AG10803 (cell line): ENCODE measurements around the gene PRPSAP2.
A peak's percentile ranks its signal among the peaks of the same experiment; 100 is the strongest.

Source experiments
- DNase-seq: peaks from one replicate; pipeline ENCODE4 v3.0.0; 2010; ENCODE audit warnings: low read depth
- H3K4me3 ChIP-seq: 2 replicates; pipeline ENCODE4 v1.5.1; 2011; ENCODE audit warnings: mild to moderate bottlenecking, low read length, control low read depth
- CTCF ChIP-seq: conservative IDR thresholded peaks from 2 replicates; pipeline ENCODE4 v1.5.1; 2011; ENCODE audit warnings: mild to moderate bottlenecking, low read length, control low read depth, inconsistent platforms

Gene PRPSAP2

GRCh38 chr17:18947866-18948265 lies 89.9 kb downstream of the PRPSAP2 start:
- TF ChIP-seq CTCF: no peak
- DNase-seq: no peak

DNA sequence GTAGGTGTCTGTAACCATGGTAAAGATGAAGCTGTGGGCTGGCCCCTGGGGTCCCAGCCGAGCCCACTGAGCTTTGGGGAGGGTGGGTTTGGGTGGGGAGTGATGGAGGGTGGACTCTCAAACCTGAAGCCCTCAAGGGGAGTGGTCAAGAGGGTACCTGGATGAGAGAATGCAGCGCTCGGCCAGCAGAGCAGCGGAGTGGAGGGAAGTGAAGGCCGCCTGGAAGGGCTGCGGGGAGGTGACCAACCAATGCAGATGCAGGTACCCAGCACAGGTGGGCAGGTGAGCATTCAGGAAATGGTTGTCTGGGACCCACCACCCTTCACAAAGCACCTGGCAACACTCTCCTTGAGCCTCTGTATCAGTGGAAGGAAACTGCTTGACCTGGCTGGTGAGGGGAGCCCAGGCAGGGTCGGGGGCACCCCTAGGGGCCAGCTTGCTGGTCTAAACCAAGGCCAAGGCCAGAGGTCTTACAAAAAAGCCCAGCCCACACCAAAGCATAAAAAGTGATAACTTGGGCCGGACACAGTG lies 90.6 kb downstream of the PRPSAP2 start:
- TF ChIP-seq CTCF: no peak
- DNase-seq: no peak
- H3K4me3 ChIP-seq: no peak overlapping the region

More at GRCh38 chr17:18947866-18948265, 89.9 kb downstream of the PRPSAP2 start:
- H3K4me3 ChIP-seq: no peak overlapping the region

DNA sequence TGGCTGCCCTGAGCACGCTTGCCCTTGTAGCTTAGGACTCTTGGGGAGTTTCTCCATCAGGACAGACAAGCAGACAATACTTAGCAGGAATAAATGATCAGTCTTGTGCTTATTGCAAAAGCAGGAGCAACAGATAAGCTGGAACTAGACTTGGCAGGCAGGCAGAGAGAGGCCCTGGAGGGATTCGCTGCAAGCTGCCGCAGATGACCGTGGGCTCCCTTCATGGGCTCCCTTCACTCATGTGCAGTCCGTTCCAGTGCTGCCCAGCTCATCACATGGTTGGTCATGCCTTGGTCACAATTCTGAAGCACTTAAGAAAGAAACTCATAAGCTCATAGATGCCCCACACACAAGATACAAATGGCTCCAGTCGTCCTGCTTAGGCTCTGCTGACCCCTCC lies 91.6 kb downstream of the PRPSAP2 start:
- no peak overlapping the region for H3K4me3 ChIP-seq
- DNase-seq: no peak
- TF ChIP-seq CTCF: no peak

DNA sequence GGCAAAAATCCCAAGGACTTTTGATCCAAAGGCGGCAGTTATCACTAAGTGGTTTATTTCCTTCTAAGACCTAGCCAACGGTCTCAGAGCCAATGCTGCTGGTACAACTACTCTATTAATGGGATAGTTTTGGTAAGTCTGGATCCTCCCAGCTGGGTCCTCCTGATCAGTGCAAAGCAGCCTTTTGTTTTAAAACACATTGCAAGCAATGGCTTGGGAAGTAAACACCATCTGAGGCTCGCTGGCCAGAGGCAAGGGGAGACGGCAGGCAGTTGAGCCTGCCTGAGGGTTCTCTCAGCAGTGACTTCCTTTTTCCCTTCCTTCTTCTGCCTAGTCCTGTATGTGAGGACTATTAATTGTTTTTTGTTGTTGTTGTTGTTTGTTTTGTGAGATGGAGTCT lies 92.4 kb downstream of the PRPSAP2 start:
- no peak for TF ChIP-seq CTCF
- no peak for DNase-seq
- H3K4me3 ChIP-seq: no peak overlapping the region

GRCh38 chr17:18950944-18951905 lies 93.3 kb downstream of the PRPSAP2 start:
- peak; percentile 21 for DNase-seq
- H3K4me3 ChIP-seq: no peak overlapping the region
- TF ChIP-seq CTCF: no peak

GRCh38 chr17:18951941-18952842 lies 94.3 kb downstream of the PRPSAP2 start, which contains the start of gene SLC5A10:
Gene SLC5A10 (plus strand): TSS chr17:18952165. CDS start chr17:18952206, 41 bp downstream.
- H3K4me3 ChIP-seq: no peak within 1 kb of the TSS
- TF ChIP-seq CTCF: peak; percentile 19
- DNase-seq: no peak
